Measurements from ENCODE around the gene MAGEA4.

The MAGEA4 gene

DNA sequence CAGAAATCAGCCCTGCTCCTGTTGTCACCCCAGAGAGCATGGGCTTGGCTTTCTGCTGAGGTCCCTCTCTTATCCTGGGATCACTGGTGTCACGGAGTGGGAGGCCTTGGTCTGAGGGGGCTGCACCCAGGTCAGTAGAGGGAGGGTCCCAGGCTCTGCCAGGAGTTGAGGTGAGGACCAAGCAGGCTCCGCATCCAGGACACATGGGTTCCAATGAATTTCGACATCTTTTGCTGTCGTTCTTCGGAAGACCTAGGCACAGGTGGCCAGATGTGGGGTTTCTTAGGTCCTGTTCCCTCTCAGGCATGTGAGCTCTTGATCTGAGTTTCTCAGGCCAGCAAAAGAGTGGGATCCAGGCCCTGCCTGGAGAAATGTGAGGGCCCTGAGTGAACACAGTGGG, 10.0 kb downstream of the MAGEA4 start:
- ChIA-PET POLR2A (no interaction called here), CTCF (no interaction called here)
- Histone ChIP-seq H3K9me3 (ENCODE audit: control insufficient read depth, insufficient read depth, low read depth, low read length) (no peaks in the 10 kb centered on the region), H3K27ac (ENCODE audit: extremely low read depth, low read depth, low read length) (no peak overlapping the region), H3K4me3 (ENCODE audit: low read depth, low read length) (no peak overlapping the region), H3K36me3 (ENCODE audit: control insufficient read depth in 2 of 2, insufficient read depth in 1 of 2, low read length in 2 of 2) (no peaks in the 10 kb centered on the region), H3K4me1 (ENCODE audit: control insufficient read depth, insufficient read depth, low read length) (no peaks in the 10 kb centered on the region)
- TF ChIP-seq ZSCAN16 (tag by site-specific recombination; IDR thresholded peaks at IDR 0.05) = no peak

DNA sequence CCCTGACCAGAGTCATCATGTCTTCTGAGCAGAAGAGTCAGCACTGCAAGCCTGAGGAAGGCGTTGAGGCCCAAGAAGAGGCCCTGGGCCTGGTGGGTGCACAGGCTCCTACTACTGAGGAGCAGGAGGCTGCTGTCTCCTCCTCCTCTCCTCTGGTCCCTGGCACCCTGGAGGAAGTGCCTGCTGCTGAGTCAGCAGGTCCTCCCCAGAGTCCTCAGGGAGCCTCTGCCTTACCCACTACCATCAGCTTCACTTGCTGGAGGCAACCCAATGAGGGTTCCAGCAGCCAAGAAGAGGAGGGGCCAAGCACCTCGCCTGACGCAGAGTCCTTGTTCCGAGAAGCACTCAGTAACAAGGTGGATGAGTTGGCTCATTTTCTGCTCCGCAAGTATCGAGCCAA, 11.0 kb downstream of the MAGEA4 start:
- no peaks in the 10 kb centered on the region for H3K9me3 ChIP-seq (ENCODE audit: control insufficient read depth, insufficient read depth, low read depth, low read length)
- H3K27ac ChIP-seq (ENCODE audit: extremely low read depth, low read depth, low read length) = no peak overlapping the region
- H3K4me1 ChIP-seq (ENCODE audit: control insufficient read depth, insufficient read depth, low read length) = no peaks in the 10 kb centered on the region
- ChIA-PET CTCF (no interaction called here), POLR2A (no interaction called here)
- TF ChIP-seq ZNF549 (tag by site-specific recombination; IDR thresholded peaks at IDR 0.05) (no peak), ZNF184 (tag by site-specific recombination; IDR thresholded peaks at IDR 0.05) (no peak), ZNF155 (tag by site-specific recombination; IDR thresholded peaks at IDR 0.05) (no peak), OSR2 (tag by site-specific recombination; IDR thresholded peaks at IDR 0.05) (no peak), REPIN1 (tag by site-specific recombination; IDR thresholded peaks at IDR 0.05; ENCODE audit: low read depth) (no peak), GLI2 (tag by site-specific recombination; IDR thresholded peaks at IDR 0.05; ENCODE audit: borderline replicate concordance, low read depth) (no peak), ZNF623 (tag by site-specific recombination; IDR thresholded peaks at IDR 0.05) (no peak), ZNF514 (tag by site-specific recombination; IDR thresholded peaks at IDR 0.05) (no peak), ZNF501 (tag by site-specific recombination; IDR thresholded peaks at IDR 0.05) (no peak), KLF1 (tag by site-specific recombination; IDR thresholded peaks at IDR 0.05) (no peak), ZNF585B (tag by site-specific recombination; IDR thresholded peaks at IDR 0.05) (no peak), RBAK (tag by site-specific recombination; IDR thresholded peaks at IDR 0.05) (no peak)
- TF ChIP-seq, protein P1, sequence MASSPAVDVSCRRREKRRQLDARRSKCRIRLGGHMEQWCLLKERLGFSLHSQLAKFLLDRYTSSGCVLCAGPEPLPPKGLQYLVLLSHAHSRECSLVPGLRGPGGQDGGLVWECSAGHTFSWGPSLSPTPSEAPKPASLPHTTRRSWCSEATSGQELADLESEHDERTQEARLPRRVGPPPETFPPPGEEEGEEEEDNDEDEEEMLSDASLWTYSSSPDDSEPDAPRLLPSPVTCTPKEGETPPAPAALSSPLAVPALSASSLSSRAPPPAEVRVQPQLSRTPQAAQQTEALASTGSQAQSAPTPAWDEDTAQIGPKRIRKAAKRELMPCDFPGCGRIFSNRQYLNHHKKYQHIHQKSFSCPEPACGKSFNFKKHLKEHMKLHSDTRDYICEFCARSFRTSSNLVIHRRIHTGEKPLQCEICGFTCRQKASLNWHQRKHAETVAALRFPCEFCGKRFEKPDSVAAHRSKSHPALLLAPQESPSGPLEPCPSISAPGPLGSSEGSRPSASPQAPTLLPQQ (tag by site-specific recombination; IDR thresholded peaks at IDR 0.05) = no peak
- TF ChIP-seq, protein P2, sequence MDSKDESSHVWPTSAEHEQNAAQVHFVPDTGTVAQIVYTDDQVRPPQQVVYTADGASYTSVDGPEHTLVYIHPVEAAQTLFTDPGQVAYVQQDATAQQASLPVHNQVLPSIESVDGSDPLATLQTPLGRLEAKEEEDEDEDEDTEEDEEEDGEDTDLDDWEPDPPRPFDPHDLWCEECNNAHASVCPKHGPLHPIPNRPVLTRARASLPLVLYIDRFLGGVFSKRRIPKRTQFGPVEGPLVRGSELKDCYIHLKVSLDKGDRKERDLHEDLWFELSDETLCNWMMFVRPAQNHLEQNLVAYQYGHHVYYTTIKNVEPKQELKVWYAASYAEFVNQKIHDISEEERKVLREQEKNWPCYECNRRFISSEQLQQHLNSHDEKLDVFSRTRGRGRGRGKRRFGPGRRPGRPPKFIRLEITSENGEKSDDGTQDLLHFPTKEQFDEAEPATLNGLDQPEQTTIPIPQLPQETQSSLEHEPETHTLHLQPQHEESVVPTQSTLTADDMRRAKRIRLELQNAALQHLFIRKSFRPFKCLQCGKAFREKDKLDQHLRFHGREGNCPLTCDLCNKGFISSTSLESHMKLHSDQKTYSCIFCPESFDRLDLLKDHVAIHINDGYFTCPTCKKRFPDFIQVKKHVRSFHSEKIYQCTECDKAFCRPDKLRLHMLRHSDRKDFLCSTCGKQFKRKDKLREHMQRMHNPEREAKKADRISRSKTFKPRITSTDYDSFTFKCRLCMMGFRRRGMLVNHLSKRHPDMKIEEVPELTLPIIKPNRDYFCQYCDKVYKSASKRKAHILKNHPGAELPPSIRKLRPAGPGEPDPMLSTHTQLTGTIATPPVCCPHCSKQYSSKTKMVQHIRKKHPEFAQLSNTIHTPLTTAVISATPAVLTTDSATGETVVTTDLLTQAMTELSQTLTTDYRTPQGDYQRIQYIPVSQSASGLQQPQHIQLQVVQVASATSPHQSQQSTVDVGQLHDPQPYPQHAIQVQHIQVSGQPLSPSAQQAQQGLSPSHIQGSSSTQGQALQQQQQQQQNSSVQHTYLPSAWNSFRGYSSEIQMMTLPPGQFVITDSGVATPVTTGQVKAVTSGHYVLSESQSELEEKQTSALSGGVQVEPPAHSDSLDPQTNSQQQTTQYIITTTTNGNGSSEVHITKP (tag by site-specific recombination; IDR thresholded peaks at IDR 0.05) = no peak
- H3K4me3 ChIP-seq (ENCODE audit: low read depth, low read length) = no peak overlapping the region
- H3K36me3 ChIP-seq (ENCODE audit: control insufficient read depth in 2 of 2, insufficient read depth in 1 of 2, low read length in 2 of 2) = no peaks in the 10 kb centered on the region

DNA sequence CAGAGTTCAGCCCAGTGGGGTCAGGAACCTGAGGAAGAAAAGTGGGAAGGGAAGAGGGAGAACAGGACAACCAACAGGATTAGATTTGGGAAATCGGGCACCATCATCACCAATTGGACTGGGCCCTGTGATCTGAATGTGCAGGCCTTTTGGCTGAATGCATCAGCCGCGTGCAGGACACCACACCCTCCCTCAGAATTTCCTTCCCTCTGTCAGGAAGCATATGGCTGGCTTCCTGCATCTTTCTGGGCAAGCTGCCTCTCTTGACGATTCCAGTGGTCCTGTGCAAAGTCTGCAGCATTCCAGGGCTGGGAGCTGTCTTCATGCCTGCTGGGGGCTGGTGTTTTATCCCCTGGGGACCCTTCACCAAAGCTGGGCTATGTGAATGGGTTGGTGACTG, 16.4 kb downstream of the MAGEA4 start:
- Histone ChIP-seq H3K4me1 (ENCODE audit: control insufficient read depth, insufficient read depth, low read length) (no peaks in the 10 kb centered on the region), H3K27ac (ENCODE audit: extremely low read depth, low read depth, low read length) (no peak overlapping the region), H3K9me3 (ENCODE audit: control insufficient read depth, insufficient read depth, low read depth, low read length) (no peaks in the 10 kb centered on the region), H3K4me3 (ENCODE audit: low read depth, low read length) (no peak overlapping the region), H3K36me3 (ENCODE audit: control insufficient read depth in 2 of 2, insufficient read depth in 1 of 2, low read length in 2 of 2) (no peaks in the 10 kb centered on the region)
- ChIA-PET CTCF (no interaction called here), POLR2A (no interaction called here)
- TF ChIP-seq ZNF776 (tag by site-specific recombination; IDR thresholded peaks at IDR 0.05; ENCODE audit: borderline replicate concordance) (no peak), ZNF366 (tag by site-specific recombination; conservative IDR thresholded peaks at IDR 0.05) (no peak), ZNF184 (tag by site-specific recombination; IDR thresholded peaks at IDR 0.05) (no peak), ZNF133 (tag by site-specific recombination; IDR thresholded peaks at IDR 0.05) (no peak), GLIS1 (tag by site-specific recombination; IDR thresholded peaks at IDR 0.05) (no peak), ZSCAN23 (tag by site-specific recombination; IDR thresholded peaks at IDR 0.05) (no peak), HOXC10 (CRISPR knock-in tag; IDR thresholded peaks at IDR 0.05) (no peak)
- TF ChIP-seq, protein P3, sequence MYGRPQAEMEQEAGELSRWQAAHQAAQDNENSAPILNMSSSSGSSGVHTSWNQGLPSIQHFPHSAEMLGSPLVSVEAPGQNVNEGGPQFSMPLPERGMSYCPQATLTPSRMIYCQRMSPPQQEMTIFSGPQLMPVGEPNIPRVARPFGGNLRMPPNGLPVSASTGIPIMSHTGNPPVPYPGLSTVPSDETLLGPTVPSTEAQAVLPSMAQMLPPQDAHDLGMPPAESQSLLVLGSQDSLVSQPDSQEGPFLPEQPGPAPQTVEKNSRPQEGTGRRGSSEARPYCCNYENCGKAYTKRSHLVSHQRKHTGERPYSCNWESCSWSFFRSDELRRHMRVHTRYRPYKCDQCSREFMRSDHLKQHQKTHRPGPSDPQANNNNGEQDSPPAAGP (tag by site-specific recombination; IDR thresholded peaks at IDR 0.05) = no peak
- TF ChIP-seq, protein P4, sequence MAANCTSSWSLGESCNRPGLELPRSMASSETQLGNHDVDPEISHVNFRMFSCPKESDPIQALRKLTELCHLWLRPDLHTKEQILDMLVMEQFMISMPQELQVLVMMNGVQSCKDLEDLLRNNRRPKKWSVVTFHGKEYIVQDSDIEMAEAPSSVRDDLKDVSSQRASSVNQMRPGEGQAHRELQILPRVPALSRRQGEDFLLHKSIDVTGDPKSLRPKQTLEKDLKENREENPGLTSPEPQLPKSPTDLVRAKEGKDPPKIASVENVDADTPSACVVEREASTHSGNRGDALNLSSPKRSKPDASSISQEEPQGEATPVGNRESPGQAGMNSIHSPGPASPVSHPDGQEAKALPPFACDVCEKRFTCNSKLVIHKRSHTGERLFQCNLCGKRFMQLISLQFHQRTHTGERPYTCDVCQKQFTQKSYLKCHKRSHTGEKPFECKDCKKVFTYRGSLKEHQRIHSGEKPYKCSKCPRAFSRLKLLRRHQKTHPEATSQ (tag by site-specific recombination; IDR thresholded peaks at IDR 0.05) = no peak
